ENCODE results near the gene OR10A4. TPM values are rescaled to one million over a fixed set of nuclear protein-coding genes. Genes with fewer than 3 reads are reported as not detected.
"Not testable (repeated sequence)": the region's sequence is repeated elsewhere in the genome, so short reads cannot be mapped to it uniquely, and the experiment has no call there.

The OR10A4 gene
- total RNA-seq, 2 donors from 2014 or later = not detected

GRCh38 chr11:6843670-6844069 is 32.8 kb upstream of the OR10A4 start:
- intact Hi-C loops (cut with DNase I) = no loop called here
- no peaks in the 10 kb centered on the region for H3K27me3 ChIP-seq (replicated peaks; ENCODE audit: insufficient read depth)
- WGBS = 51% methylated on average over 2 of the region's 2 CpGs
- H3K36me3 ChIP-seq = no peaks in the 10 kb centered on the region
- TF ChIP-seq POLR2AphosphoS5 (IDR thresholded peaks at IDR 0.05) = no peak
- TF ChIP-seq POLR2A (IDR thresholded peaks at IDR 0.05) = no peak
- no peak for TF ChIP-seq CTCF (IDR thresholded peaks at IDR 0.05)
- no peak overlapping the region for H3K27ac ChIP-seq
- H3K4me3 ChIP-seq = no peak overlapping the region
- H3K9me3 ChIP-seq = no peaks in the 10 kb centered on the region
- no peaks in the 10 kb centered on the region for H3K4me1 ChIP-seq (replicated peaks)
- DNase-seq (ENCODE audit: low spot score) = no peak

DNA sequence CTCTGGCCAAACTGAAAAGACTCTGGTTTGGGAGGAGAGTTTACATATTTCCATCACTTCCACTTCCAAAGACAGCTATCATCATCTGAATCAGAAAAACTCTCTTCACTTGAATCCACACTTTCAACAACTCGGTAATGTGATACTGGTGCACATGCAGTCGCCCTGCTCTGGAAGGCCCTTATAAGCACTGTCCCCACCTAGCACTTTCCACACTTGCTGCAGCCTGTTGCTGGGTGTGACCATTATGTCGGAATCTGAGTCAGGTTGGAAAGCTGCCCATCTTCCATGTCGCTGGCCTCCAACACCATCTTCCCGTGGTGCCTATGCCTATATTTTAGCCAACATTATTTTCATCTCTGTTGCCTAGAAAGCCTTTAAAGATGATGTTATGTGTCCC is 32.1 kb upstream of the OR10A4 start:
- TF ChIP-seq POLR2AphosphoS5 (IDR thresholded peaks at IDR 0.05) = no peak
- no peak for TF ChIP-seq CTCF (IDR thresholded peaks at IDR 0.05)
- no peak for TF ChIP-seq POLR2A (IDR thresholded peaks at IDR 0.05)
- Histone ChIP-seq H3K27ac (no peak overlapping the region), H3K4me1 (replicated peaks) (no peaks in the 10 kb centered on the region), H3K27me3 (replicated peaks; ENCODE audit: insufficient read depth) (no peaks in the 10 kb centered on the region), H3K9me3 (no peaks in the 10 kb centered on the region), H3K36me3 (no peaks in the 10 kb centered on the region), H3K4me3 (no peak overlapping the region)
- intact Hi-C loops (cut with DNase I) = no loop called here
- WGBS = 88% methylated on average over 5 of the region's 5 CpGs
- no peak for DNase-seq (ENCODE audit: low spot score)

DNA sequence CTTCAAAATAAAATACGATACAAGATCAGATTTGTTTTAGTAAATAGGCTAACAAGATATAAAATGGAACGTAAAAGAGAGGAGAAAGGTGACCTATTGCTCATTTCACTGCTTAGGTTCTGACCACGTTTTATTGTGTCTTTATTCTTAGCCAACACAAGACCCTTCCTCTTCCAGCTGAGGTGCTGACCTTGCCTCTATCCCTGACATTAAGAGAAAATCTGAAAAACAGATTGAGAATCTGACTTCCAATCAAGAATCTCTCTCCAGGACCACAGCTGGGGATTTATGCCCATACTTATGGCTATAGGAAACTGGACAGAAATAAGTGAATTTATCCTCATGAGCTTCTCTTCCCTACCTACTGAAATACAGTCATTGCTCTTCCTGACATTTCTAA is 31.0 kb upstream of the OR10A4 start, which contains the start of gene OR10A5:
OR10A5 (plus strand) TSS at position 301 of the 400 bp plus-strand sequence; CDS start at position 301, 0 bp downstream.
- no peaks in the 10 kb centered on the region for H3K27me3 ChIP-seq (replicated peaks; ENCODE audit: insufficient read depth)
- H3K27ac ChIP-seq = no peak within 1 kb of the TSS
- no peak for DNase-seq (ENCODE audit: low spot score)
- TF ChIP-seq POLR2A (IDR thresholded peaks at IDR 0.05) (no peak), CTCF (IDR thresholded peaks at IDR 0.05) (no peak), POLR2AphosphoS5 (IDR thresholded peaks at IDR 0.05) (no peak)
- no peaks in the 10 kb centered on the region for H3K9me3 ChIP-seq
- H3K4me3 ChIP-seq = no peak within 1 kb of the TSS
- 83% methylated on average over 3 of the region's 3 CpGs for WGBS
- H3K4me1 ChIP-seq (replicated peaks) = no peaks in the 10 kb centered on the region
- intact Hi-C loops (cut with DNase I) = no loop called here
- H3K36me3 ChIP-seq = no peaks in the 10 kb centered on the region

DNA sequence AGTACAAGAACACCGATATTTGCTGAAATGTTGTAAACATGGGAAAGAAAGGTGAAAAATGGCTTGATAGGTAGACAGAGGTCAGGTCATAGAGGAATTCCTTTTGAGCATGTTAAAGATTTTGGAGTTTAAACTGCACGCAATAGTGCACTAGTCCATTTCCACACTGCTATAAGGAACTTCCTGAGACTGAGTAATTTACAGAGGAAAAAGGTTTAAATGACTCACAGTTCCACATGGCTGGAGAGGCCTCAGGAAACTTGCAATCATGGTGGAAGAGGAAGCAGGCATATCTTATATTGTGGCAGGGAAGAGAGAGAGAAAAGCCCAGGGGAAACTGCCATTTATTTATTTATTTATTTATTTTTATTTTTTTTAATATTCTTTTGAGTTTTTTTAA is 25.9 kb upstream of the OR10A4 start:
- H3K27me3 ChIP-seq (replicated peaks; ENCODE audit: insufficient read depth) = no peaks in the 10 kb centered on the region
- H3K9me3 ChIP-seq = no peaks in the 10 kb centered on the region
- no peaks in the 10 kb centered on the region for H3K36me3 ChIP-seq
- no peak overlapping the region for H3K4me3 ChIP-seq
- TF ChIP-seq POLR2AphosphoS5 (IDR thresholded peaks at IDR 0.05) = no peak
- TF ChIP-seq CTCF (IDR thresholded peaks at IDR 0.05) = no peak
- TF ChIP-seq POLR2A (IDR thresholded peaks at IDR 0.05) = no peak
- intact Hi-C loops (cut with DNase I) = no loop called here
- WGBS = 96% methylated on average over 2 of the region's 2 CpGs
- no peak for DNase-seq (ENCODE audit: low spot score)
- H3K27ac ChIP-seq = no peak overlapping the region
- no peaks in the 10 kb centered on the region for H3K4me1 ChIP-seq (replicated peaks)

GRCh38 chr11:6854801-6855200 is 21.6 kb upstream of the OR10A4 start:
- 94% methylated on average over 6 of the region's 6 CpGs for WGBS
- H3K36me3 ChIP-seq; H3K4me1 ChIP-seq (replicated peaks); DNase-seq (ENCODE audit: low spot score); H3K9me3 ChIP-seq; H3K27ac ChIP-seq; intact Hi-C loops (cut with DNase I); H3K27me3 ChIP-seq (replicated peaks; ENCODE audit: insufficient read depth); H3K4me3 ChIP-seq: not testable (repeated sequence)
